ENCODE results near the gene GNAQ.
"Not testable (repeated sequence)": the region's sequence is repeated elsewhere in the genome, so short reads cannot be mapped to it uniquely, and the experiment has no call there.

GNAQ gene

GRCh38 chr9:77901018-77901417, 130.6 kb downstream of the GNAQ start:
- DNase-seq (ENCODE audit: low read depth): no peak

GRCh38 chr9:77899679-77900354, 131.8 kb downstream of the GNAQ start:
- DNase-seq (ENCODE audit: low read depth): peak; percentile 69

GRCh38 chr9:77898864-77899263, 132.7 kb downstream of the GNAQ start:
- DNase-seq (ENCODE audit: low read depth): no peak

GRCh38 chr9:77896938-77897667, 134.5 kb downstream of the GNAQ start:
- DNase-seq (ENCODE audit: low read depth): no peak

- DNase-seq (ENCODE audit: low read depth): no peak
These were observed 135.2 kb downstream of the GNAQ start for GRCh38 chr9:77896269-77896937.

- DNase-seq (ENCODE audit: low read depth): no peak
These were observed 137.9 kb downstream of the GNAQ start for GRCh38 chr9:77893706-77894105.

- no peak for DNase-seq (ENCODE audit: low read depth)
These were observed 138.6 kb downstream of the GNAQ start for GRCh38 chr9:77892955-77893514.

- DNase-seq (ENCODE audit: low read depth): no peak
These were observed 139.4 kb downstream of the GNAQ start for GRCh38 chr9:77892171-77892570.

GRCh38 chr9:77891128-77891800, 140.3 kb downstream of the GNAQ start:
- DNase-seq (ENCODE audit: low read depth): no peak

GRCh38 chr9:77887662-77888061, 143.9 kb downstream of the GNAQ start:
- no peak for DNase-seq (ENCODE audit: low read depth)

- DNase-seq (ENCODE audit: low read depth): no peak
These were observed 146.4 kb downstream of the GNAQ start for GRCh38 chr9:77885104-77885672.

GRCh38 chr9:77883846-77884771, 147.5 kb downstream of the GNAQ start:
- DNase-seq (ENCODE audit: low read depth): no peak

- no peak for DNase-seq (ENCODE audit: low read depth)
These were observed 148.5 kb downstream of the GNAQ start for GRCh38 chr9:77883133-77883532.

- DNase-seq (ENCODE audit: low read depth): no peak
These were observed 149.3 kb downstream of the GNAQ start for GRCh38 chr9:77882294-77882693.

GRCh38 chr9:77881634-77882033, 150.0 kb downstream of the GNAQ start:
- not testable (repeated sequence) for DNase-seq (ENCODE audit: low read depth)

GRCh38 chr9:77881111-77881510, 150.5 kb downstream of the GNAQ start:
- no peak for DNase-seq (ENCODE audit: low read depth)

GRCh38 chr9:77879437-77879943, 152.1 kb downstream of the GNAQ start:
- no peak for DNase-seq (ENCODE audit: low read depth)

- not testable (repeated sequence) for DNase-seq (ENCODE audit: low read depth)
These were observed 152.8 kb downstream of the GNAQ start for GRCh38 chr9:77878793-77879192.

- DNase-seq (ENCODE audit: low read depth): no peak
These were observed 153.6 kb downstream of the GNAQ start for GRCh38 chr9:77877976-77878375.

GRCh38 chr9:77876590-77876989, 155.0 kb downstream of the GNAQ start:
- DNase-seq (ENCODE audit: low read depth): no peak

GRCh38 chr9:77876091-77876490, 155.5 kb downstream of the GNAQ start:
- DNase-seq (ENCODE audit: low read depth): no peak

All from non-pigmented ciliary epithelial cell (primary cell).